Mucosa of rectum (tissue), 2 donors: ENCODE measurements around the gene PHF21A.

Experiments
- H3K27ac ChIP-seq, 2 donors: one replicate each; pipeline ENCODE4 v1.7.0; 2013; ENCODE audit warnings: inconsistent platforms in 2 of 2, low read depth in 2 of 2, low read length in 2 of 2
- H3K27me3 ChIP-seq, 2 donors: one replicate each; pipeline ENCODE4 v1.7.0; 2013; ENCODE audit warnings: low read length in 2 of 2; ENCODE audit not compliant: control insufficient read depth in 2 of 2, insufficient read depth in 2 of 2
- H3K36me3 ChIP-seq, 2 donors: one replicate each; pipeline ENCODE4 v1.7.0; 2013; ENCODE audit warnings: low read length in 2 of 2; ENCODE audit not compliant: control insufficient read depth in 2 of 2, insufficient read depth in 2 of 2
- H3K4me1 ChIP-seq, 2 donors: one replicate each; pipeline ENCODE4 v1.7.0; 2013; ENCODE audit warnings: low read length in 2 of 2, mild to moderate bottlenecking in 1 of 2; ENCODE audit not compliant: control insufficient read depth in 2 of 2, insufficient read depth in 2 of 2
- H3K4me3 ChIP-seq, 2 donors: one replicate each; pipeline ENCODE4 v1.7.0; 2013; ENCODE audit warnings: low read length in 2 of 2
- H3K9ac ChIP-seq, 2 donors: one replicate each; pipeline ENCODE4 v1.7.0; 2013; ENCODE audit warnings: low read length in 2 of 2, low read depth in 1 of 2, mild to moderate bottlenecking in 1 of 2
- H3K9me3 ChIP-seq, 2 donors: one replicate each; pipeline ENCODE4 v1.7.0; 2013; ENCODE audit warnings: low read length in 2 of 2; ENCODE audit not compliant: control insufficient read depth in 2 of 2
- donor health status: healthy.
- donor health status: Normal muscosa, but diverticular disease.

PHF21A gene

DNA sequence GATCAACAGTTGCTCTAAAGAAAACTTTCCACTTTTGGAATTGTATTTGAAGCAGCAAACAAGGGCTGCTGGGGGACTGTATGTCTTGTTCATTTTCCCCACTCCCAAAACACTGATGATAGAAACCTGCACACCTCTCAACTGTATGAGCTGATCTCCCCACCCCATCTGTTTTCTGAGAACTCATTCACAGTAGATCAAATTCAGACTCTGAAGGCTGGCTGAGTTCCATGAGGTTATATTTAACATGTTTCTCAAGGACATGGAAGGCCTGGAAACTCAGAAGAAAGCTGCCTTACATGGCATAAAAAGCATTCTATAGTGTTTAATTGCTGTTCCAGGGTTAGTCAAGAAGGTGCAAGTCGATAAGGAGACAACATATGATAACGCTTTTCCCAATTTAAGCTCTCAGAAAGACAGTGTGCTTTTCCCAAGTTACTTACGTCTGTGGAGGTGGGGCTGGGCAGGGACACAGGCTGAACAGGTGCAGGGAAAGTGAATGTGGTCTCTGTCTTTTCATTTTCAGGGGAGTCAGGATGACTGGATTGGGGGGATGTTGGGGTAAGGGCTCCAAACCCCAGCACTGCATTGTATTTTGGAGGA lies 175.8 kb downstream of the PHF21A start:
- H3K9ac ChIP-seq: no peak overlapping the region
- H3K9me3 ChIP-seq: no peaks in the 10 kb centered on the region
- H3K4me1 ChIP-seq: no peaks in the 10 kb centered on the region
- H3K27me3 ChIP-seq: no peaks in the 10 kb centered on the region
- H3K36me3 ChIP-seq: peaks cover 18 to 45% of the 10 kb centered on the region in 2 donors
- no peak overlapping the region for H3K27ac ChIP-seq
- H3K4me3 ChIP-seq: no peak overlapping the region

GRCh38 chr11:45942381-45942780 lies 178.9 kb downstream of the PHF21A start:
- H3K27ac ChIP-seq: no peak overlapping the region
- H3K36me3 ChIP-seq: peaks cover 13 to 23% of the 10 kb centered on the region in 2 donors
- no peaks in the 10 kb centered on the region for H3K9me3 ChIP-seq
- H3K27me3 ChIP-seq: no peaks in the 10 kb centered on the region
- no peak overlapping the region for H3K4me3 ChIP-seq
- no peak overlapping the region for H3K9ac ChIP-seq
- H3K4me1 ChIP-seq: no peaks in the 10 kb centered on the region

DNA sequence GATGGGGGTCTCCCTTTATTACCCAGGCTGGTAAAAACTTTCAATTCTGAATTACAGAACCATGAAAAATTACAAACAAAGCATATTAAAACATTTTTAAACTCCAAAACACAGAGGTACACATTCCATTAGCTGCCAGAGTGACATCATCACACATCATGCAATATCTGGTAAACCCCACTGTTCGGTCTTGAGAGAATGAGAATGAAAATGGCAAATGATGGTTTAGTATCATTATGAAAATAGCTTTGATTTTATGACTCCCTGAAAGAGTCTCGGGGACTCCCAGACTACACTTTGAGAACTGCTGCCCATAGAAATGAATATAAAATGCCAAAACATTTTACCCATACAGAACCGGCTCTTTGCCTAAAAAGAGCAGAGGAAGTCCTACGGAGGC lies 180.0 kb downstream of the PHF21A start:
- H3K27ac ChIP-seq: no peak overlapping the region
- no peaks in the 10 kb centered on the region for H3K27me3 ChIP-seq
- H3K4me3 ChIP-seq: no peak overlapping the region
- no peaks in the 10 kb centered on the region for H3K9me3 ChIP-seq
- no peak overlapping the region for H3K9ac ChIP-seq
- no peaks in the 10 kb centered on the region for H3K4me1 ChIP-seq
- H3K36me3 ChIP-seq: peaks cover 17 to 26% of the 10 kb centered on the region in 2 donors

DNA sequence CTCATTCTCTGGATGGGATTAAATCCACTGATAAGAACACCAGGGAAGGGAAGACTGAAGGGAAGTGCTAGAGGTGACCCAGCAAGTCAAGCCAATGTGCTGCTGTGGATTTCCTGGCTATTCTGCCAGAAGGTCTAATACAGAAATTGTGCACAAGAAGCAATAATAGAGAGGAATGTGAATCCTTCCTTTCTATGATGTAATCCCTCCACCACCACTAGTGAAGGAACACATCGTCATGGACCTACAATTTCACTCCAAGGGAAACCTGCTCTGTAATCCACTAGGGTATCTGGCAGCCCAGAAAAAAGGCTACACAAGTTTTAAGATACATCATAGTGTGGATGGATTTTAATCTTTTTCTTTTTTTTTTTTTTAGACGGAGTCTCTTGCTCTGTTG lies 181.4 kb downstream of the PHF21A start:
- Histone ChIP-seq H3K27ac (no peak overlapping the region), H3K4me1 (no peaks in the 10 kb centered on the region), H3K27me3 (no peaks in the 10 kb centered on the region), H3K4me3 (no peak overlapping the region), H3K36me3 (peaks cover 19 to 28% of the 10 kb centered on the region in 2 donors), H3K9ac (no peak overlapping the region), H3K9me3 (no peaks in the 10 kb centered on the region)

- no peaks in the 10 kb centered on the region for H3K27me3 ChIP-seq
- H3K27ac ChIP-seq: no peak overlapping the region
- no peaks in the 10 kb centered on the region for H3K9me3 ChIP-seq
- H3K4me3 ChIP-seq: no peak overlapping the region
- H3K9ac ChIP-seq: no peak overlapping the region
- peaks cover 23 to 42% of the 10 kb centered on the region in 2 donors for H3K36me3 ChIP-seq
- H3K4me1 ChIP-seq: no peaks in the 10 kb centered on the region
Observed at GRCh38 chr11:45937916-45938315, 183.3 kb downstream of the PHF21A start.

DNA sequence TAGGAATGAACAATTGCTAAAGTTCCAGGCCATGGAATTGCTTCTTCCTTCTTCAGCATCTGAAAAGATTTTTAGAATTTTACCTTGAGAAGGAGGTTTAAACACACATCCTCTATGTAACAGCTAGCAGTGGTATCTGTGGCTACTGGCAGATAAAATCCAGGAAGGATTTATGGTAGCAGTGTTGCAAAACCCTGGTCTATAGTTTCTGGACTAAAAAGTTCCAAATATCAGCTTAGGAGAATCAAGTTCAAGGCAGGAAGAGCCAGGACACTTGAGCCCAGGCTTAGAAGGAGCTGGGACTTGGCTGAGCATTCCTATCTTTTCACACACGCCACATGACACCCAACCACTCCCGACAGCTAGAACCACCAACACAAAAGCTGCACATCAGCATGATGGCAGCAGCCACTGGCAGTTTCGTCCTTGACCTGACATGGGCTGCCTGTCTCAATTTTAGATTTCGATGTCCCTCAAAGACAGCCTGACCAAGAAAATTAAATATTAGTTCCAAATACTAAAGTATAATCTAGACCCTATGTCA lies 184.7 kb downstream of the PHF21A start:
- Histone ChIP-seq H3K27ac (no peak overlapping the region), H3K9me3 (no peaks in the 10 kb centered on the region), H3K4me1 (no peaks in the 10 kb centered on the region), H3K27me3 (no peaks in the 10 kb centered on the region), H3K4me3 (no peak overlapping the region), H3K9ac (no peak overlapping the region), H3K36me3 (peaks cover 30 to 38% of the 10 kb centered on the region in 2 donors)

- Histone ChIP-seq H3K27me3 (no peaks in the 10 kb centered on the region), H3K9ac (no peak overlapping the region), H3K27ac (no peak overlapping the region), H3K4me1 (peaks cover 0 to 4% of the 10 kb centered on the region in 2 donors), H3K36me3 (peaks cover 30 to 36% of the 10 kb centered on the region in 2 donors), H3K4me3 (no peak overlapping the region), H3K9me3 (no peaks in the 10 kb centered on the region)
Observed at GRCh38 chr11:45935349-45936064, 185.7 kb downstream of the PHF21A start.

DNA sequence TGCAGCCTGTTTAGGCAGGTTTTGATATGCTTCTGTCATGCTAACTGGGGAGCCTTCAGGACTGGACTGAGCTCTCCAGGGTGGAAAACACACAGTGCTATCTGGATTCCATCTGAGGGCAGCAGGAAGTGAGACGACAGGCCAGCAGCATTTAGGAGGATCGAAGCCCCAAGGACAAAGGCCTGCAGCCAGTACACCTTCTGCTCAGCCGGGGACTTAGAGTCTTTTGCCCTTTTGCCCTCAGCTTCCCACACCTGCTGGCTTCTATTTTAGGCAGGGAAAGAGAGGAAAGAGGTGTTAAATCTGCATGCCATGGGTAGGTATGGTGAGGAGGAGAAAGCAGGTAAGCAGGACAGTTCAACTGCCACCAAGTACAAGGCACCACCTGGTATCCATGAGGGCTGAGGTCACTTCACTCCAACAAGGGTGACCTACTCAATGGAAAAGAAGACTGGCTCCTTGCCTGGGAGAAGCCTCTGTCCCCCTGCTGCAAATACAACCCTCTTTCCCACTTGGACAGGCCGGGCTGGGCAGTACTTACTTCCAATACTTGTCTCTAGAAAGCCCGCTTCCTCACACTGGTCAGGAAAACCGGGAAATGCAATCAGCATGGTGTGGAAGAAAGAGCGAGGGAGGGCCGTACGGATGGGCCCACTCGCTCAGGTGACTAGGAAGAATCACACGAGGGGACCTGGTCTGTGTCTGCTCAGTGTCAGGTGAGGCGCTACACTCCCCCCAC lies 186.5 kb downstream of the PHF21A start:
- no peaks in the 10 kb centered on the region for H3K27me3 ChIP-seq
- peaks cover 30 to 36% of the 10 kb centered on the region in 2 donors for H3K36me3 ChIP-seq
- no peaks in the 10 kb centered on the region for H3K9me3 ChIP-seq
- peaks cover 3 to 10% of the 10 kb centered on the region in 2 donors for H3K4me1 ChIP-seq
- no peak overlapping the region for H3K4me3 ChIP-seq
- no peak overlapping the region for H3K9ac ChIP-seq
- H3K27ac ChIP-seq: no peak overlapping the region

GRCh38 chr11:45933846-45934579 lies 187.2 kb downstream of the PHF21A start:
- Histone ChIP-seq H3K36me3 (peaks cover 30 to 36% of the 10 kb centered on the region in 2 donors), H3K4me1 (peaks cover 3 to 10% of the 10 kb centered on the region in 2 donors), H3K4me3 (no peak overlapping the region), H3K9me3 (no peaks in the 10 kb centered on the region), H3K27ac (no peak overlapping the region), H3K9ac (no peak overlapping the region), H3K27me3 (no peaks in the 10 kb centered on the region)
